Sciatic nerve (tissue), 2 donors: ENCODE measurements around the gene CYP24A1. TPM values are rescaled to one million over a fixed set of nuclear protein-coding genes. Genes with fewer than 3 reads are reported as not detected.

Experiments
- ATAC-seq: fragments of 200-7000 bp; cut with Tn5 transposase; one replicate; pipeline ENCODE4 v1.9.1; 2020; ENCODE audit warnings: mild to moderate bottlenecking, moderate library complexity
- DNase-seq: peaks from one replicate; pipeline ENCODE4 v3.0.0-alpha.2; 2020; ENCODE audit warnings: low spot score
- intact Hi-C: fragments of 100-400 bp; cut with DNase I; formaldehyde crosslinking; loops from one replicate; pipeline ENCODE4 v1.14.2; 2022
- total RNA-seq: library from RNA; stranded (reverse); fragmentation: NEBNext Ultra II Directional; extraction: Animal tissue kit (Norgen Biotek cat#: 25700); gene quantifications from one replicate; pipeline ENCODE4 v1.2.1, GENCODE V29; 2021
- donor health status: DM: no; HTN: no; CAD: no.
- donor health status: DM: no; HTN: no; CAD: no.

CYP24A1 gene
- total RNA-seq, 1 donor from 2014 or later = not detected

GRCh38 chr20:54180931-54181330 lies 7.1 kb upstream of the CYP24A1 start:
- DNase-seq = no peak
- ATAC-seq = no peak
- intact Hi-C loops = no loop called here

- no peak for DNase-seq
- intact Hi-C loops = no loop called here
- ATAC-seq = no peak
Measured at GRCh38 chr20:54179946-54180345, 6.2 kb upstream of the CYP24A1 start.

GRCh38 chr20:54178256-54178655 lies 4.5 kb upstream of the CYP24A1 start:
- ATAC-seq = no peak
- intact Hi-C loops = no loop called here

GRCh38 chr20:54177378-54177777 lies 3.6 kb upstream of the CYP24A1 start:
- intact Hi-C loops = no loop called here
- DNase-seq (no peak), ATAC-seq (no peak)

More at GRCh38 chr20:54178256-54178655, 4.5 kb upstream of the CYP24A1 start:
- DNase-seq = no peak

- intact Hi-C loops = no loop called here
- no peak for DNase-seq
- ATAC-seq = no peak
Measured at GRCh38 chr20:54176610-54177009, 2.8 kb upstream of the CYP24A1 start.

GRCh38 chr20:54174457-54175175 lies 830 bp upstream of the CYP24A1 start:
- DNase-seq (no peak), ATAC-seq (no peak)
- intact Hi-C loops = no loop called here

- intact Hi-C loops = no loop called here
- DNase-seq (no peak), ATAC-seq (no peak)
Measured at GRCh38 chr20:54172856-54173652, 732 bp downstream of the CYP24A1 start.

- DNase-seq (no peak), ATAC-seq (no peak)
- intact Hi-C loops = no loop called here
Measured at GRCh38 chr20:54172532-54172855, 1.3 kb downstream of the CYP24A1 start.

- ATAC-seq = no peak
- intact Hi-C loops = no loop called here
- DNase-seq = no peak
Measured at GRCh38 chr20:54170963-54171362, 2.8 kb downstream of the CYP24A1 start.

- DNase-seq (no peak), ATAC-seq (no peak)
- intact Hi-C loops = no loop called here
Measured at GRCh38 chr20:54170026-54170471, 3.7 kb downstream of the CYP24A1 start.

GRCh38 chr20:54168961-54169862 lies 4.6 kb downstream of the CYP24A1 start:
- ATAC-seq (no peak), DNase-seq (no peak)
- intact Hi-C loops = no loop called here

GRCh38 chr20:54167909-54168872 lies 5.6 kb downstream of the CYP24A1 start:
- intact Hi-C loops = no loop called here
- ATAC-seq = no peak
- DNase-seq = no peak

- ATAC-seq (no peak), DNase-seq (no peak)
- intact Hi-C loops = no loop called here
Measured at GRCh38 chr20:54166987-54167662, 6.7 kb downstream of the CYP24A1 start.

- intact Hi-C loops = no loop called here
- no peak for ATAC-seq
- DNase-seq = no peak
Measured at GRCh38 chr20:54165803-54166202, 8.0 kb downstream of the CYP24A1 start.

- ATAC-seq (no peak), DNase-seq (no peak)
- intact Hi-C loops = no loop called here
Measured at GRCh38 chr20:54165014-54165413, 8.8 kb downstream of the CYP24A1 start.

- ATAC-seq = no peak
Measured at GRCh38 chr20:54163402-54163801, 10.4 kb downstream of the CYP24A1 start.

GRCh38 chr20:54162378-54163009 lies 11.3 kb downstream of the CYP24A1 start:
- intact Hi-C loops = no loop called here
- ATAC-seq (no peak), DNase-seq (no peak)

More at GRCh38 chr20:54163402-54163801, 10.4 kb downstream of the CYP24A1 start:
- intact Hi-C loops = no loop called here
- no peak for DNase-seq

GRCh38 chr20:54161821-54162149 lies 12.0 kb downstream of the CYP24A1 start:
- ATAC-seq = no peak

More at GRCh38 chr20:54161821-54162149, 12.0 kb downstream of the CYP24A1 start:
- intact Hi-C loops = no loop called here
- no peak for DNase-seq
